ENCODE measurements around the gene SLC29A3. TPM values are rescaled to one million over a fixed set of nuclear protein-coding genes. Genes with fewer than 3 reads are reported as not detected.
A peak's percentile ranks its signal among the peaks of the same experiment; 100 is the strongest.

SLC29A3 gene
- total RNA-seq, 1 experiment from 2014 or later, result 5.9 TPM

DNA sequence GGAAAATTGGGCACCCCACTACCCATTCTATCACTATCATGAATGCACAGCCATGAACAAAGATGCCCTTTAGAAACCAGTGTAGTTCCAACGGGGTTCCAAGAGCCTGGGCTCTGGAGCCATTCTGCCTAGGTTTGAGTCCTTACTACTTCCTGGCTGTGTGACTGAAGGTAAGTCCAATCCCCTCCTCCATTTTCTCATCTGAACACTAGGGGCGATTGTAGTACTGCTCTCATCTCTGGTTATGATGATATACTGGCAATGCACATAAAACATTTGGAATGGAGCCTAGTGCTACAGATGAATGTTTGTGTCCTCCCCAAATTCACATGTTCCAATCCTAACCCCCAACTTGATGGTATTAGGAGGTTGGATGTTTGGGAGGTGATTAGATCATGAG, 49.6 kb downstream of the SLC29A3 start:
- Histone ChIP-seq H3K4me2 (ENCODE audit: low read length) (no peak overlapping the region), H3K79me2 (ENCODE audit: insufficient read depth, low read length) (no peaks in the 10 kb centered on the region), H3K9me3 (ENCODE audit: control insufficient read depth in 1 of 2, insufficient read depth in 1 of 2, low read depth in 1 of 2, low read length in 2 of 2) (no peaks in the 10 kb centered on the region), H3K4me3 (replicated peaks in 1 of 2; ENCODE audit: low read depth in 1 of 2, low read length in 2 of 2) (no peak overlapping the region), H3K4me1 (ENCODE audit: control insufficient read depth in 1 of 2, insufficient read depth in 2 of 2, low read length in 2 of 2) (peaks cover 22 to 40% of the 10 kb centered on the region in 2 experiments), H3K9ac (ENCODE audit: low read length) (no peak overlapping the region), H3K36me3 (ENCODE audit: control insufficient read depth in 1 of 2, insufficient read depth in 2 of 2, low read length in 2 of 2) (no peaks in the 10 kb centered on the region), H3K27ac (ENCODE audit: low read depth, low read length) (no peak overlapping the region), H4K20me1 (ENCODE audit: insufficient read depth) (no peaks in the 10 kb centered on the region), H2AFZ (ENCODE audit: low read depth, low read length, poor library complexity, severe bottlenecking) (no peak overlapping the region), H3K9me2 (ENCODE audit: insufficient read depth) (no peaks in the 10 kb centered on the region), H3K27me3 (ENCODE audit: insufficient read depth, low read length) (no peaks in the 10 kb centered on the region)
- RAD21 ChIA-PET (ENCODE audit: low non-redundant PET in 1 of 2, low total read pairs in 2 of 2, uncharacterized antibody in 2 of 2, unreplicated experiment in 2 of 2), result no interaction called here
- CTCF ChIA-PET, result interaction anchor here (1.0 kb wide), 1 partner anchor 29 kb away, joined by 4 read pairs; no protein-coding TSS in a partner anchor
- ATAC-seq (peak; percentile 70), DNase-seq (ENCODE audit: low read depth, low spot score) (no peak)
- POLR2A ChIA-PET, result no interaction called here
- intact Hi-C loops (cut with micrococcal nuclease), result no loop called here
- TF ChIP-seq, protein P1, sequence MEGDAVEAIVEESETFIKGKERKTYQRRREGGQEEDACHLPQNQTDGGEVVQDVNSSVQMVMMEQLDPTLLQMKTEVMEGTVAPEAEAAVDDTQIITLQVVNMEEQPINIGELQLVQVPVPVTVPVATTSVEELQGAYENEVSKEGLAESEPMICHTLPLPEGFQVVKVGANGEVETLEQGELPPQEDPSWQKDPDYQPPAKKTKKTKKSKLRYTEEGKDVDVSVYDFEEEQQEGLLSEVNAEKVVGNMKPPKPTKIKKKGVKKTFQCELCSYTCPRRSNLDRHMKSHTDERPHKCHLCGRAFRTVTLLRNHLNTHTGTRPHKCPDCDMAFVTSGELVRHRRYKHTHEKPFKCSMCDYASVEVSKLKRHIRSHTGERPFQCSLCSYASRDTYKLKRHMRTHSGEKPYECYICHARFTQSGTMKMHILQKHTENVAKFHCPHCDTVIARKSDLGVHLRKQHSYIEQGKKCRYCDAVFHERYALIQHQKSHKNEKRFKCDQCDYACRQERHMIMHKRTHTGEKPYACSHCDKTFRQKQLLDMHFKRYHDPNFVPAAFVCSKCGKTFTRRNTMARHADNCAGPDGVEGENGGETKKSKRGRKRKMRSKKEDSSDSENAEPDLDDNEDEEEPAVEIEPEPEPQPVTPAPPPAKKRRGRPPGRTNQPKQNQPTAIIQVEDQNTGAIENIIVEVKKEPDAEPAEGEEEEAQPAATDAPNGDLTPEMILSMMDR (IDR thresholded peaks at IDR 0.05 in 2 of 3, conservative IDR thresholded peaks at IDR 0.05 in 1 of 3; ENCODE audit: borderline replicate concordance in 1 of 3, insufficient read depth in 1 of 3, low read depth in 2 of 3, low read length in 2 of 3), result peak in 2 of 3 experiments; percentile 30 to 41; a peak in 2 of 6 replicates
- TF ChIP-seq, protein P2, sequence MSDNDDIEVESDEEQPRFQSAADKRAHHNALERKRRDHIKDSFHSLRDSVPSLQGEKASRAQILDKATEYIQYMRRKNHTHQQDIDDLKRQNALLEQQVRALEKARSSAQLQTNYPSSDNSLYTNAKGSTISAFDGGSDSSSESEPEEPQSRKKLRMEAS (IDR thresholded peaks at IDR 0.05), result no peak
- no peak for TF ChIP-seq RAD21 (IDR thresholded peaks at IDR 0.05; ENCODE audit: low read depth)
- no TSS peak for BruUV-seq (replicated peaks)

GRCh38 chr10:71369602-71370001, 50.5 kb downstream of the SLC29A3 start:
- Histone ChIP-seq H3K4me2 (ENCODE audit: low read length) (no peak overlapping the region), H3K4me1 (ENCODE audit: control insufficient read depth in 1 of 2, insufficient read depth in 2 of 2, low read length in 2 of 2) (peaks cover 13 to 32% of the 10 kb centered on the region in 2 experiments), H3K4me3 (replicated peaks in 1 of 2; ENCODE audit: low read depth in 1 of 2, low read length in 2 of 2) (no peak overlapping the region), H3K27me3 (ENCODE audit: insufficient read depth, low read length) (no peaks in the 10 kb centered on the region), H3K27ac (ENCODE audit: low read depth, low read length) (no peak overlapping the region), H3K9me3 (ENCODE audit: control insufficient read depth in 1 of 2, insufficient read depth in 1 of 2, low read depth in 1 of 2, low read length in 2 of 2) (no peaks in the 10 kb centered on the region), H3K9me2 (ENCODE audit: insufficient read depth) (no peaks in the 10 kb centered on the region), H4K20me1 (ENCODE audit: insufficient read depth) (no peaks in the 10 kb centered on the region), H3K79me2 (ENCODE audit: insufficient read depth, low read length) (no peaks in the 10 kb centered on the region), H2AFZ (ENCODE audit: low read depth, low read length, poor library complexity, severe bottlenecking) (no peak overlapping the region), H3K9ac (ENCODE audit: low read length) (no peak overlapping the region), H3K36me3 (ENCODE audit: control insufficient read depth in 1 of 2, insufficient read depth in 2 of 2, low read length in 2 of 2) (no peaks in the 10 kb centered on the region)
- DNase-seq (ENCODE audit: low read depth, low spot score) (no peak), ATAC-seq (no peak)
- CTCF ChIA-PET, result interaction anchor here (1.0 kb wide), 1 partner anchor 30 kb away, joined by 4 read pairs; no protein-coding TSS in a partner anchor
- TF ChIP-seq, protein P3, sequence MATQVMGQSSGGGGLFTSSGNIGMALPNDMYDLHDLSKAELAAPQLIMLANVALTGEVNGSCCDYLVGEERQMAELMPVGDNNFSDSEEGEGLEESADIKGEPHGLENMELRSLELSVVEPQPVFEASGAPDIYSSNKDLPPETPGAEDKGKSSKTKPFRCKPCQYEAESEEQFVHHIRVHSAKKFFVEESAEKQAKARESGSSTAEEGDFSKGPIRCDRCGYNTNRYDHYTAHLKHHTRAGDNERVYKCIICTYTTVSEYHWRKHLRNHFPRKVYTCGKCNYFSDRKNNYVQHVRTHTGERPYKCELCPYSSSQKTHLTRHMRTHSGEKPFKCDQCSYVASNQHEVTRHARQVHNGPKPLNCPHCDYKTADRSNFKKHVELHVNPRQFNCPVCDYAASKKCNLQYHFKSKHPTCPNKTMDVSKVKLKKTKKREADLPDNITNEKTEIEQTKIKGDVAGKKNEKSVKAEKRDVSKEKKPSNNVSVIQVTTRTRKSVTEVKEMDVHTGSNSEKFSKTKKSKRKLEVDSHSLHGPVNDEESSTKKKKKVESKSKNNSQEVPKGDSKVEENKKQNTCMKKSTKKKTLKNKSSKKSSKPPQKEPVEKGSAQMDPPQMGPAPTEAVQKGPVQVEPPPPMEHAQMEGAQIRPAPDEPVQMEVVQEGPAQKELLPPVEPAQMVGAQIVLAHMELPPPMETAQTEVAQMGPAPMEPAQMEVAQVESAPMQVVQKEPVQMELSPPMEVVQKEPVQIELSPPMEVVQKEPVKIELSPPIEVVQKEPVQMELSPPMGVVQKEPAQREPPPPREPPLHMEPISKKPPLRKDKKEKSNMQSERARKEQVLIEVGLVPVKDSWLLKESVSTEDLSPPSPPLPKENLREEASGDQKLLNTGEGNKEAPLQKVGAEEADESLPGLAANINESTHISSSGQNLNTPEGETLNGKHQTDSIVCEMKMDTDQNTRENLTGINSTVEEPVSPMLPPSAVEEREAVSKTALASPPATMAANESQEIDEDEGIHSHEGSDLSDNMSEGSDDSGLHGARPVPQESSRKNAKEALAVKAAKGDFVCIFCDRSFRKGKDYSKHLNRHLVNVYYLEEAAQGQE (IDR thresholded peaks at IDR 0.05; ENCODE audit: low read depth), result no peak
- no peak for TF ChIP-seq SP1 (IDR thresholded peaks at IDR 0.05; ENCODE audit: low read depth)
- intact Hi-C loops (cut with micrococcal nuclease), result no loop called here
- POLR2A ChIA-PET, result no interaction called here
- no TSS peak for BruUV-seq (replicated peaks)
- RAD21 ChIA-PET (ENCODE audit: low non-redundant PET in 1 of 2, low total read pairs in 2 of 2, uncharacterized antibody in 2 of 2, unreplicated experiment in 2 of 2), result no interaction called here
